Stimulated activated naive CD8-positive, alpha-beta T cell treated with anti-CD3 and anti-CD28 coated beads, Interleukin-15, Interleukin-2, amounts not matched to agents 100 U/mL and 50 U/mL, for 24 hours (primary cell): Measurements from ENCODE around the gene MARCHF9.
A peak's percentile ranks its signal among the peaks of the same experiment; 100 is the strongest.

Experiments used
- ATAC-seq: fragments of 150-1000 bp; cut with Tn5 transposase; one replicate; pipeline ENCODE4 v1.10.0; 2021
- DNase-seq: peaks from one replicate; pipeline ENCODE4 v3.0.0; 2021

The MARCHF9 gene

GRCh38 chr12:57737467-57738460, 17.1 kb upstream of the MARCHF9 start:
- ATAC-seq (no peak), DNase-seq (no peak)

DNA sequence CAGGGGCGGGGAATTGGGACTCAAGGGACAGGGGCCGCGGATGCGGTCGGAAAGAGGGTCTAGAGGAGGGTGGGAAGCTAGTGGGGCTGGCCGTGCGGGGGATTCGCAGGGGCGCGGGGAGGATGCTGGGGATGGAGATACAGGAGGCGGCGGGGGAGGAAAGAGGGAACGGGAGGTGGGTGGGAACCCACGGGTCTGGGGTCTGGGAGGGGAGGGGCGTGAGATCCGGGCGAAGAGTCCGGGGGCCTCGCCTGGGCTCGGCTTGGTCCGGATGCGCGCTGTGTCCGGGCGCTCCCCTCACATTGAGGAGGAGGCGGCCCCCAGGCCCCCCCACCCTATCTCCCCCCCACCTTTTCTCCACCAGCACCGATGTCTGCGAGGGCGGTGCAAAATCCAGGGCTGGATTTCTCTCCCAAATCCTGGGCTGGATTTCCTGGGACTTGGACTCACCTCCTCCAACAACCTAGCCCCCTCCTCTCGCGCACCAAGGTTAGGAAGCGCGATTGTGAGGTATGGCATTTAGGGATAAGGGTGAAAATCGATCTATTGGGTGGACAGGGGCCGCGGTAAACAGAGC, 16.2 kb upstream of the MARCHF9 start, which contains the start of gene AGAP2:
Gene AGAP2 (minus strand): TSS at position 82 of the 577 bp plus-strand sequence. CDS start 496 bp downstream, outside the sequence.
- ATAC-seq (no peak), DNase-seq (no peak)

- no peak for ATAC-seq
Measured at GRCh38 chr12:57739387-57739786, 15.5 kb upstream of the MARCHF9 start.

GRCh38 chr12:57739914-57740538, 14.9 kb upstream of the MARCHF9 start:
- no peak for DNase-seq
- no peak for ATAC-seq

More at GRCh38 chr12:57739387-57739786, 15.5 kb upstream of the MARCHF9 start:
- DNase-seq, result no peak

DNA sequence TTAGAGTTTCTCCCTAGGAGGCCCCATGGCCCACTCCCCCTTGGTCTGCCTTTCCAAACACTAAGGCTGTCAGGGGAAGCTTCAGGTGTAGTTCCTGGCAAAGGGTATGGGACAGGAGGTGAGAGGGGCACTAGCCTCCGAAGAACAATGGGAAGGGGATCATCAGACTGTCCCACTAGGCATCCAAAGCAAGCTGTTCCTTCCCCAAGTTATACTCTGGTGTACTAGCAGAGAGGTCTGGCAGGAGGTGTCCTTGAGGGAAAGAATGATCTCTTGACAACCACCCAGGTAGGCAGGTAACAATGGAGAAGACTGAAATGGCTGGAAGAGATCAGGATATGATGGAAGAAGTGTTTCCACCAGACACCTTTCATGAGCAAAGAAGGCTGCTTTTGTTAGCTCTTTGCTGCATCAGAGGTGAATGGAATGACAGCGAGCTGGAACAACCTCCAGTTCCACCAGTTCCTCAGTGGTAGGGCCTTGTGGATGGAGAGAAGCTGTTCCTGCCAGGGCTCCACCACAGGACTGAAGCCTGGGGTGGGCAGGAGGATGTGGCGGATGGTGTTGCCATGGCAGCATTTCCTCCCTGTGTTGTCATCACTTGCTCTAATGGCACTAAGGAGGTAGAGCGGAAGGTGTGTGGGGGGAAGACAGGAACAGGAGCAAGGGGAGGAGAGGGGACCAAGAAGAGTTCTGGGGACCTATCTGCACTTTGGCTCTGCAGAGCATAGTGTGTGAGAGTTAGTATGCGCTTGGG, 14.1 kb upstream of the MARCHF9 start:
- ATAC-seq, result peak; percentile 67

DNA sequence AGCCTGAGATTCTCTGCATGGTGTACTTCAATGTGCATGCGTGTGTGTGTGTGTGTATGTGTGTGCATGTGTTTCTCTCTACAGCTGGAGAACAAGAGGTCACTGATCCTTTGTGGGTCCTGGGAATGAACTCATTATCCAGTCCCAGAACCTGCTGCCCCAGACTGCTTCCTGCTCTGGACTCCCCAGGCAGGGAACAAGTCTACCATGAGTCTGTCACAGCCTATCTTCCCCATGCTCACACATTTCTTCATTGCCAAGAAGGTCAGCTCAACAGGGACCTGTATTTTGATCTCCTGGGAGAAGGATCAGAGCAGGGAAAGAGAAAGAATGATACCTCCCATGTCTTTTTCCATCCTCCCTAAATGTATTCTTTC, 13.5 kb upstream of the MARCHF9 start:
- DNase-seq, result no peak
- ATAC-seq, result no peak

More for the DNA sequence above, 14.1 kb upstream of the MARCHF9 start:
- peak; percentile 76 for DNase-seq

DNA sequence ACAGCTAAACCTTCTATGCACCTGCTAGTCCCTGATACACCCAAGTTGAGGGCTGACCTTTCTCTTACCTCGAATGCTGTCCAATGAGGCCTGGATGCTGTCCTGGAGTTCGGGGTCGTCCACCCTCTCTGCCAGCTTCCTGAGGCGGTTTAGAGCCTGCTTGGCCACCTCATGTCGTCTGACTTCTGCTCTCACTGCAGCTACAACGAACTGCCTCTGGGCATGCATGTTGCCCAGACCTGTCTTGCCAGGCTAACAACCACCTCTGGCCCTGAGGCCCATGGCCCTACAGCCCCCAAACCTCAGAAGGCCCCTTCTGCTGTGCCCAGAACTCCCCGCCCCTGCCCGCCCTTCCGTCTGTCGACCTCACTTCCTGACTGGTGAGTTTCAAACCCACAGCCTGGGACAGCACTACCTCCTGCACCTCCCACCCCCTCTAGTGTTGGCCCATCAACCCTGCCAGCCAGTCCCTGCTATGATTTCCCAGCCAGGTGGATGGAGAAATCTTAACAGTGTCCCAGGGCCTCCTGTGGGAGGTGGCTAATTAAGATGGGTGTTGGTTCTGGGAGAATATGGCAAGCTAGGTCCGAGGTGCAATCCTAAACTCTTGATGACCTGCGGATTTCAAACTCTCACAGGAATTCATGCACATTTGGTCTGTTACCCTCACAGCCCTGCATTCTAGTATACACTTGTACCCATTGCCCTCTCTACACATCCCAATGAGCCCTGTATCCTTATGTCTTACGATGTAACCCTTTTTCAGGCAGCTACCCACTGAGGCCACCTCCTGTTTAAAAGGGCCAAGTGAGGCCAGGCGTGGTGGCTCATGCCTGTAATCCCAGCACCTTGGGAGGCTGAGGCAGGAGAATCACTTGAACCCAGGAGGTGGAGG, 12.8 kb upstream of the MARCHF9 start:
- DNase-seq (peak; percentile 82), ATAC-seq (peak; percentile 75)

- ATAC-seq, result no peak
- DNase-seq, result no peak
Measured at GRCh38 chr12:57743769-57744168, 11.1 kb upstream of the MARCHF9 start.

DNA sequence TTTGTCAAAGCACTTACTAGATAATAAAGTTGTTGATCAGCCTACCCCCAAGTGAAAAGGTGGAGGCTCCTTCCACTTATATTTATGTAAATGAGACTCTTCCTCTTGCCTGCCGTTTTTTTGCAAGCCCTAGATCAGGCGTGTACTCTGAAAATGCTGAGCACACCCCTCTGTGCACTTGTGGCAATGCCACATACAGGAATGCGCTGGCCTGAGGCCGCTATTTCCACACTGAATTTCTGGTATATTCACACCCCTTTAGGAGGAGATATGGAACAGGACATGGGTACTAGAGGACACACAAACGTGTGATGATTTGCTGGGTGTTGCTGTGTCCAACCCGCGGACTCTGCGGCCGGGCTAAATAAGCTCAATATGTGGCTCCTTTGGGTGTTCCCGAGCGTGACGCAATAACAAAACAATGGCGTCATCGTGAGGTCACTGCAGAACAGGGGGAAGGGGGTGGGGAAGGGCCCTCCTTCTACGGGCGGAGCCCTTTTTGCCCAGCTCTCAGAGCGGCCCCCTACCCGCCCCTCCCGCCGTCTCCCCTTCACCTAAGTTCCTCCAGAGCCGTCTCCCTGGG, 10.6 kb upstream of the MARCHF9 start:
- ATAC-seq, result peak; percentile 36
- peak; percentile 81 for DNase-seq

DNA sequence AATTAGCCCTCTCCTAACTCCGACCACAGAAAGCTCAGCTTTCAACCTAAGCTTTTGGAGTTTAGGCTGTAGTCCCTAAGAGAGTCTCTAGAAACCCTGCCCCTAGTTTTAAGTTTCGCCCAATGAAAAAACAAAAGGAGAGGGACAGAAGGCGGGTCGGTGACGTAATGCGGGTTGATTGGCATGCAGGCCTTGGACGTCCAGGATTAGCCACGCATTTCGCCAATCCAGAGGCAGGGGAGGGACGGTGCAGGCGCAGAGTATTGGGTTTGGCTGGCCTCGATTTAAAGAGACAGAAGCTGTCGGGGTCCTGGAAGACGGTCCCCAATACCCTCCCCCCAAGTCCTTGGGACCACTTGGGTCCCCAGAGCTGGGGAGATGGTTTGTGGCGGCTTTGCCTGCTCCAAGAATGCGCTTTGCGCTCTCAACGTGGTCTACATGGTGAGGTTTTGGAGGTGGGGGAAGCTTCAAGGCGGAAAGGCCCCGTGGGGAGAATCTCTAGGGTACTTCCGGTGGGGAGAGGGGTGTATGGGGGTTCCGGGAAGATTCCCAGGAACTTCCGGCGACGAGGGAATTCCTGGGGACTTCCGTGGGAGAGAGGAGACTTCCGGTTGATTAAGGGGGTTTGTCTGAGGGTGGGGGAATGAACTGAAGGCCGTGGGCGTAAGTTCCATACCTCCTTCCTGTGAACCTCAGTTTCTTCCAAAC, 10.0 kb upstream of the MARCHF9 start, which contains the start of gene TSPAN31:
Gene TSPAN31 (plus strand): TSS at position 263 of the 708 bp plus-strand sequence. CDS start 116 bp downstream, at position 379.
- peak; percentile 84 for ATAC-seq
- peak; percentile 93 for DNase-seq

GRCh38 chr12:57745485-57745881, 9.4 kb upstream of the MARCHF9 start:
- DNase-seq (no peak), ATAC-seq (no peak)

DNA sequence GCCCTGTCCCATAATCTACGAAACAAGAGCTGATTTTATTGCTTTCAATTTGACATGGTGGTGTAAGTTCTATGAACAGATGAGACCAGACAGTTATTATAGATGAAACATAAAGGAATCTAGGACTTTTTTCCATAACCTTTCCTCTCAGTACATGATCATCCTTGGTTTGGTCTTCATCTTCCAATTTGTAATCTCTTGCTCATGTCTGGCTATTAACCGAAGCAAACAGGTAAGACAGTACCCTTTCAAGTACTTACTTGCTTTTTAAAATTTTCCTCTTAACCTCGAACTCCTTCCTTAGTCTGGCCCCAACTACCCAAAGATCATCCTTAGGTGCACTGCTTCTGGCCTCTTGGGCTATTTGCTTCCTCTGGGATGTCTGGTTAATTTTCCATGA, 8.9 kb upstream of the MARCHF9 start:
- ATAC-seq, result no peak

DNA sequence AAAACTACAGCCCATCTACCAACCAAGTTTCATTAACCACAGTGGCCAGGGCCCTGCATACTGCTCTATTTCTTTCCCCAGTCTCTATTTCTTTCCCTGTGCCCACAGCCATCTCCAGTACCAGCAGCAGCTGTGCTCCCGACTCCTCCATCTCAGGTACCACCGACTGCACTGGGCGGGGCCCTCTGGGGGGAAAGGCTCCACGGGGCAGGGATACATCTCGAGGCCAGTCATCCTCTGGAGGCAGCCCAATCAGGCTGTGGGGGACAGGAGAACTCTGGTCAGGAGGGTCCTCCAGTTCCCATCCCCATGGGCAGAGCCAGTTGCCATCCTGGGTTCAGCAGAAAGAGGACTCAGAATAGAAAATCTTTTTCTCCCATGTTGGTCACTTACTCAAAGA, 5.8 kb upstream of the MARCHF9 start:
- DNase-seq, result no peak
- ATAC-seq, result no peak

More for the DNA sequence above, 8.9 kb upstream of the MARCHF9 start:
- DNase-seq, result no peak

DNA sequence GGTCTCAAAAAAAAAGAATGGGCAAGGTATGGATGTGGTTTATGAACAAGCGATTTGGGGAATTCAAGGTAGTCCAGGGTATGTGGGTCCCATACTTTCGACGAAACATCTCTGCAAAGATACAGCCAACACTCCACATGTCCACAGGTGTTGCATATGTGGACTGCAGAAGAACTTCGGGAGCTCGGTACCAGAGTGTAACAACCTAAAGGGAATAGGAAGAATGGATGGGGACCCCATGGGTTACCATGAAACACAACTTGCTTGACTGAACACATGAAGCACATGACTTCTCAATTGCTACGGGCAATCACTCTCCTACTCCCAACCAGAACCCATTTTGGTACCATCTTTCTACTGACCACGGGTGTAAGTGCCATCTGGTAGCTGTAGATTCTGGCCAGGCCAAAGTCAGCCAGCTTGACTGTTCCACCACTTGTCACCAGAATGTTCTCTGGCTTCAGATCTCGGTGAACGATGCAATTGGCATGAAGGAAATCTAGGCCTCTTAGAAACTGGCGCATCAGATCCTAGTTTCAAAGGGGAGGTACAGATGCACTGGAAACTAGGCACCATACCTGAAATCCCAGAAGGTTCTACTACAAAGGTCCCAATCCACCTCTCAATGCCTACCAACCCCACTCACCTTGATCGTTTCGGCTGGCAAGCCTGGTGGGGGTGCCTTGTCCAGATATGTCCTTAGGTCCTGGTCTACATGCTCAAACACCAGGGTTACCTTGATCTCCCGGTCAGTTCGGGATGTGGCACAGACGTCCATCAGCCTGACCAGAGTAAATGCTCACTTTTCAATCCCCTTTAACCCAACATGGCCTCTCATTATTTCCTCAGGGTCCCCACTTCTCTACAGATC, 4.1 kb upstream of the MARCHF9 start:
- ATAC-seq (no peak), DNase-seq (no peak)

DNA sequence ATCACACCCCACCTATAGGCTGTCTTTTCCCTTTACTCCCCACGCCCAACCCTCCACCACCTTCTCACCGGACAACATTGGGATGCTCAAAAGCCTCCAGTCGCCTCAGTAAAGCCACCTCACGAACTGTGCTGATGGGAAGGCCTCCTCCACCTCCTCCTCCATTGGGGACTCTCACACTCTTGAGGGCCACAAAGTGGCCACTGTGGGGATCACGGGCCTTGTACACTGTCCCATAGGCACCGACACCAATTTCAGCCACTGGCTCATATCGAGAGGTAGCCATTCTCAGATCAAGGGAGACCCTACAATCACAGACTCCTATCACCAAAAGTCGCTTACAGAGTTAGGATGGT, 3.5 kb upstream of the MARCHF9 start:
- ATAC-seq (no peak), DNase-seq (no peak)

DNA sequence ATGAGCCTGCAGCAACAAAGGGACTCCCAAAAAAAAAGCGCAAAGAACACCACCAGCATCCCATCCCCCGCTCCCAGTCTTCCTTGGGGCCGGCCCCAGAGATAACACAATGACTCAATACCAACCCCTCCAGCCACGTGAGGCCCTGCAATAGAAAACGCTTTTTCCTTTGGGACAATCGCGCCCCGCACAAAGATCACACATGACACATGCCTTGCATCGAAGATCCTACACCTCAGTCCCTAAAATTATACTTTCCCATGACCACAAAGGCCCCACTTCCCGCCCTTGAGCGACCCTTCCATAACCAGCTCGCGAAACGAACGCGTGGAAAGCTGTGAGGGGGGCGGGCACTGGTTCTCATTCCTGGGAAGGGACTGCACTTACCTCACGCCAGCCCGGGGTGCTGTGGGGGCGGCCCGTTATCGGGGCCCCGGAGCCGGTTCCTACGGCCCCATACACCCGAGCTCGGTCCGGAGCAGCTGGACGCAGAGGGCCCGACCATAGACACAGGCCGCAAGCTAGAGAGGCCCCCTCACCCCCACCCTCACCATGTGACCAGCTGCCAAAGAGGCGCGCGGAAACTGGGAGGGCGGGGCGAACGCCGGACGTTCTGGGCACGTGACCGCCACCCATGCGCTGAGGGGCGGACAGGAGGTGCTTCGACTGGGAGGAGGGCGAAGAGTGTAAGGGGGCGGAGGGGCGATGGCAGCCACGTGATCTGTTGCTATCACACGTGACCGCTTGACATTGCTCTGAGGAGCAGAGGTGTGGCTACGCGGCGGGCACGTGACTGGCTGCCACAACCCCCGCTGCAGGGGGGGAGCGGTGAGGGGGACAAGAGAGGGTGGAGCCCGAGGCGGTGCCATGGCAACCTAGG, 2.9 kb upstream of the MARCHF9 start, which contains the start of gene CDK4:
Gene CDK4 (minus strand): TSS at position 523 of the 880 bp plus-strand sequence. CDS start 593 bp downstream, outside the sequence.
- DNase-seq (peak; percentile 99), ATAC-seq (peak; percentile 80)

DNA sequence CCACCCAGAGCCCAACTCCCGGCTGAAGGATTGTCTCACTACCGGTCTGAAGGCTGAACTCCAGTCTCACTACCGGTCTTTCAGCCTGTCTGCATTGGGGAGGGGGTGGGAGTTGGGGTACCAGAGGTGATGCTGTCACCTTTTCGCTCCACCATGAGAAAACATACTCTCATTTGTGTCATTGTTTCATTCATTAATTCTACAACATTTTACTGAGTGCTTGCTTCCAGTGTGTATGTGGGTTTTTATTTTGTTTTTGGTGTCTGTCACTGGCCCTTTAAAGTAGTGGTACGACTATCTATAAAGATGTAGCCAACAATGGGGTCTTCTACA, 2.3 kb upstream of the MARCHF9 start:
- no peak for ATAC-seq
- no peak for DNase-seq
